Non-pigmented ciliary epithelial cell (primary cell): ENCODE data around the gene MEX3A.
"Not testable (repeated sequence)": the region's sequence is repeated elsewhere in the genome, so short reads cannot be mapped to it uniquely, and the experiment has no call there.

Experiments
- DNase-seq: peaks from one replicate; pipeline ENCODE4 v3.0.0-alpha.2; 2010; ENCODE audit warnings: low read depth

MEX3A gene

GRCh38 chr1:156054500-156055280 is 27.6 kb downstream of the MEX3A start, which contains the start of gene LAMTOR2:
Gene LAMTOR2 (plus strand): TSS chr1:156054782. CDS start chr1:156054890, 108 bp downstream.
- peak; percentile 82 for DNase-seq

DNA sequence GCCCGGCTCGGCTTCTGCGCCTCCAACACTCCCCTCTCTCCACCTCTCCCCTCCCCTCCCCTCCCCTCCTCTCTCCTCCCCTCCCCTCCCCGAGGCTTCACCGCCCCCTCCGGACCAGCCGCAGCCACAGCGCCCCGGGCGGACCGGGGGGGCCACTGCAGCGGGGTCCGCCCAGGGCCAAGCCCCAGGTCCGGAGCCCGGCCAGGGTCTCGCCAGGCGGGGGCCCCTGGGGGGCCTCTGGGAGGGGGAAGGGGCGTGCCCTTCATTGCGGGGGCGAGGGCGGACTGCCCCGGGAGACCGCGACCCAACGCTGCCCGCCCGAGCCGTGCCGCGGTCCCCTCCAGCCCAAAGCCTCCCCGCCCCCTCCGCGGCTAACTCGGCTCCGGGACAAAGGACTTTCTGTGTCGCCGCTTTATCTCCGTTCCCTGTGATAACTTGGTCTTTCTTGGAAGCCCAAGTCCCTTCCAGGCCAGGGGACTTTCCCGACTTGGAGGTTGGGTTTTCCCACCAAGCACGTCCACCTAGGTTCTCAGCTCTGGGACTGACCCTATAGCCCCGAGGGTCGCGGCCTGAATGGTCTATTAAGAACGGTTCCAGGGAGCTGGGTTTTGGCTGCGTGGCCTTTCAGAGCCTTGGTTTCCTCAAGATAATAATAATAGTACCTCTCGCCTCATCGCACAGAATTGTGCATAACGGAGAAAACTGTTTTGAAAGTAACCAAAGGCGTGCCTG is 28.3 kb downstream of the MEX3A start, which contains the start of gene UBQLN4:
Gene UBQLN4 (minus strand): TSS at position 31 of the 732 bp plus-strand sequence. CDS start 97 bp downstream, outside the sequence.
- no peak for DNase-seq

DNA sequence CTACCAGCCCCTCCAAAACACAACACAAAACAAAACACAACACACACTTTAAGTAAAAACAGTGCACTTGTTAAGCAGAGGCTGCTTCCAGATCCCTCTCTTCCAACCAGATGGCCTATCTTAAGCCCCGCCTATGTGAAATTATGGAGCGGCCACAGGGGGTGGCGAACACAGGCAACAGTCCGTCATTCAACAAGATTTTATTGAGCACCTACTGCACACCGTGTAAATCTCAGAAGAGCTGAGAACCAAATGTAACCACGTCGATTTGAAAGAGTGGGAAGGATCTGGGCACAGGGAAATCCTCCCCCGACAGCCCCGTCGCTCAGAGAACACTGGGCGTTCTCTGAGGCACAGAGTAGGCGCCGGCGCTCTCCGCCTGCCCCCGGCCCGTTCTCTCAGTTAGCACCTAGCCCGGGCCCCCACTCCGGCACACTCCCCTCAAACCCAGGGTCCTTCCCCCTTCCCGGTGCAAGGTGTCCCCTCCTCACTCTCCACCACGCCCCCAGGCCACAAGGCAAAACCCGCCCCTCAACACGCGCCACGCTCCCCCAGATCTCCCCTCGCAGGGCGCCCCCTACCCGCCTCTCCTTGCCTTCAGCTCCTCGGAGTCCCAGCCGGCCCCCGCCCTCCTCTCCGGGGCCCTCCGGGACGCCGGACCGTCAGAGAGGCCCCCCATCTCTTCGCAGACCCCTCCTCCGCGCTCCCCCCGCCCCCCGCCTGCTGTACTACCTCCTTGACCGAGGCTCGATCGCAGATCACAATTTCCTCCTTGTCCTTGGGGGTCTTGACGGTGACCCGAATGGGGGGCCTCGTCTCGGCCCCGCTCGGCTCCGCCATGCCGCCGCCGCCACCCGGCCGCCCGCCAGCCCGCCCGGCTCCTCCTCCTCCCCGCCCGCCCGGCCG is 29.1 kb downstream of the MEX3A start:
- no peak for DNase-seq

DNA sequence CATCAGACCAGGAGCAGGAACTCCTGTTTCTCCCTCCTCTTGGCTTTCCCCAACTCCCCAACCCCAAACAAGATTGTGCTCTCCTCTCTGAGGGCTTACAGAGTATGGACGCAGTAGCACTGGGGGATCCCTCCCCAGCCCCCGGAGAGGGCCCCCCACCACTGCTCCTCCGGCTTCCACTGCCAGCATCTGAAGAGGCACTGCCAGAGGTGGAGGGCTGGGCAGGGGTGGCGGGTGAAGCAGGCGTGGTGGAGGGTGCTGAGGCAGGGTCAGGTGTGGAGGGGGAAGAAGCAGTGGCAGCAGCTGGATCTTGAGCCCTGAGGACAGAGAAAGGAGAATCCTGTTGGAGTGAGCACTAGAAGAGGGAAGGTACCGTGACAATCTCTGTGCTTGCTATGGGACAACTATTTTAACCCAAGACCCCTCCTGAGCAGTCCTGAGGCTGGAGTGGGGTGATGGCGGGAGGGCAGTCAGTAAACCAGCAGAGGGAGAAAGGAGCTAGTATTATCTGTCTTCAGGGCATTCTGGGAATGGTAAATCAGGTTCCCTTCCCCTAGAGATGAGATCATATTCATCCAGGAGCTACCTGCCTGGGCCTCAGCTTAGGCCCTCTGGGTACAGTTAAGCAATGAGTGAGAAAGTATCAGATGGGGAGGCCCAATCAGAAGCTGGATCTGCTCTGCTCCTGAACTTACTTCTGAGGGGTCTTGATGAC is 31.1 kb downstream of the MEX3A start:
- DNase-seq, result no peak

- no peak for DNase-seq
Measured at GRCh38 chr1:156050376-156050775, 31.9 kb downstream of the MEX3A start.

DNA sequence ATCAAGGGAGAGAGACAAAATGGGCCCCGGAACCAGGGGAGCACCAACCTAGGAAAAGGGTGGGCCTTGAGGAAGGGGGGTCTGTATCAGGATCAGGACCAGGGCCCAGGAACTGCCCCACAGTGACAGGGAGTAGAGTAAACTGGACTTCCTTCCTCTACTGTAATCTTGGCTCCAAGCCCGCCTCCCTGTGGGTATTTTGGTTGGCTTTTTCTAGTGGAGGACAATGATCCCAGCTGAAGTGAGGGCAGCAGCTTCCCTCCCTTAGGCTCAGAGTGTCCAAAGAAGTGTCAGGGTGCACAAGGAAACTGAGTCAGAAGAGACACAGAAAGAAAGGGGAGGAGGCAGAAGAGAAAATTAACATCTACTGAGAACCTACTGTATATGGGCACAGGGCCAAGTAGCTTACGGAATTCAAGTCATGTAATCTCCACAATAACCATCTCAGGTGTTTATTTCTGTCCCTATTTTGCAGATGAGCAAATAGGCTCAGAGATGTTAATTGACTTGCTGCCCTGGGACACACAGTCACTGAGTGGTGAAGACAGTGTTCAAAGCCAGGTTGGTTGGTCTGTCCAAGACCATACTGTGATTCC is 33.5 kb downstream of the MEX3A start:
- DNase-seq, result no peak

DNA sequence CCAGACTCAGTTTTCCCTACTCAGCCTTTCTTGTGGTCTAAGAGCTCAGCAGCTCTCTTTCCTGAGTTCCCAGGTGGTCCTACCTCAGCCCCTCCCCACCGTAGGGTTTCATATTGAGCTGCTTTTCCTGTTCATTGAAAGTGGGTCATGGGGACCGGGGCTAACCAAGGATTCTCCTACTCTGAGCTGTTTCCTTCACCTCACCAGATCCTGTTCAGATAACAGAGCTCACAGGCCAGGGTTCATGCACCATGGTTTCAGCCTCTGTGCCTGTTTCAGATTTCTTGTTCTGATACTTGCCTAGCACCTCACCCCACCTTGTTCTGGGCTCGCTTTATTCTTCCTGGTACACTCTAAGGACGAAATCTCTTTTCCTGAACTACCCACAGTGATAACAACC is 37.2 kb downstream of the MEX3A start:
- no peak for DNase-seq

DNA sequence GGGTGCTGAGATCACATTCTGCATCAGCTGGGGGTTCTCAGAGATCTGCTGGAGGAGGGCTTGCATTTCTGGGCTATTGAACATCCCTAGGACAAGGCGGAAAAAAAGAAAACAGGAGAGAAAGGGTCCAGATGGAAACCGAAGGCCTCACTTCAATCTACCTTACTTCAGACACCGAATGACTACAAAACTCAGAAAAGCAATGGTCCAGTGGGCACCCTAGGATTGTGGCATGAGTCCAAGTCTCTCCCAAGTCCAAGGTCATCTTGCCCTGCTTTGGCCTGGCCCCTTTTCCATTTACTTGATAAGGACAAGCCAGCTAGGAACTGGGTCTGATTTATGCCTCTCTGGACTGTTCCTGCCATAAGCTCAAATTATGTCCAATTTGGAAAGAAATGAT is 39.4 kb downstream of the MEX3A start:
- no peak for DNase-seq

- not testable (repeated sequence) for DNase-seq
Measured at GRCh38 chr1:156034991-156035390, 47.3 kb downstream of the MEX3A start.

DNA sequence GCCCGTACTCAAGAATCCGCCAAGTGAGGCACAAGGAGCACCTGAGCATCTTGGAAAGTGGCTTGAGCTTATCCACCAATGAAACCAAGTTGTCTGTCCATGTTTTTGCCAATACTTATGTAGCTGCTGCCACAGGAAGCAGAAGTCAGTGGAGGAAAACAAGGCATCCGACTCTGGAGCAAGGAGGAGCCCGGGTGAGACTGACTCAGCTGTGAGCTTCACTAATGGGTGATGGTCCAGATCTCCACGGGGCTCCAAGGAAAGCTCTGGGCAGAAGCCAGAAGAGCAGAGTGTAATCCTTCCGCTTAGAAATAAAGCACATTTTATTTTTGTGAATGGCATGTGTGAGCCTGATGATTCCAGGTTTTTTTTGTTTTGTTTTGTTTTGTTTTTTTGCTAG is 49.3 kb downstream of the MEX3A start:
- no peak for DNase-seq

GRCh38 chr1:156026588-156026987 is 55.7 kb downstream of the MEX3A start:
- no peak for DNase-seq

GRCh38 chr1:156025876-156026275 is 56.4 kb downstream of the MEX3A start:
- no peak for DNase-seq

DNA sequence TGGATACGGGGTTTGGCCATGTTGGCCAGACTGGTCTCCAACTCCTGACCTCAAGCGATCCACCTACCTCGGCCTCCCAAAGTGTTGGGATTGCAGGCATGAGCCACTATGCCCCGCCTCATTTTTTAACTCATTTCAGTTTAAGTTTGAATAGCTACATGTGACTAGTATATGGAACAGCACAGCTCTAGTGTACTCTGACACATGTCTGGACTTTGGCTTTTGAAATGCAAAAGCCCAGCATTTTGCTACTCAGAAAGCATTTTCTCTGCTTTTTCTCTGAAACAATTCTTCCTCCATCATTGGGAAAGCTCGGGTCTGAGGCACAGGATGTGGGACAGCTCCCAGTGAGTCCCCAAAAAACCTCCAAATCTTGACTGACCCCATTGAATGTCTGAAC is 57.5 kb downstream of the MEX3A start:
- DNase-seq, result no peak
